Mucosa of rectum (tissue), 2 donors: ENCODE results near the gene BAHCC1.

Experiments used
- H3K27ac ChIP-seq, 2 donors: one replicate each; pipeline ENCODE4 v1.7.0; 2013; ENCODE audit warnings: inconsistent platforms in 2 of 2, low read depth in 2 of 2, low read length in 2 of 2
- H3K27me3 ChIP-seq, 2 donors: one replicate each; pipeline ENCODE4 v1.7.0; 2013; ENCODE audit warnings: low read length in 2 of 2; ENCODE audit not compliant: control insufficient read depth in 2 of 2, insufficient read depth in 2 of 2
- H3K36me3 ChIP-seq, 2 donors: one replicate each; pipeline ENCODE4 v1.7.0; 2013; ENCODE audit warnings: low read length in 2 of 2; ENCODE audit not compliant: control insufficient read depth in 2 of 2, insufficient read depth in 2 of 2
- H3K4me1 ChIP-seq, 2 donors: one replicate each; pipeline ENCODE4 v1.7.0; 2013; ENCODE audit warnings: low read length in 2 of 2, mild to moderate bottlenecking in 1 of 2; ENCODE audit not compliant: control insufficient read depth in 2 of 2, insufficient read depth in 2 of 2
- H3K4me3 ChIP-seq, 2 donors: one replicate each; pipeline ENCODE4 v1.7.0; 2013; ENCODE audit warnings: low read length in 2 of 2
- H3K9ac ChIP-seq, 2 donors: one replicate each; pipeline ENCODE4 v1.7.0; 2013; ENCODE audit warnings: low read length in 2 of 2, low read depth in 1 of 2, mild to moderate bottlenecking in 1 of 2
- H3K9me3 ChIP-seq, 2 donors: one replicate each; pipeline ENCODE4 v1.7.0; 2013; ENCODE audit warnings: low read length in 2 of 2; ENCODE audit not compliant: control insufficient read depth in 2 of 2
- donor health status: healthy.
- donor health status: Normal muscosa, but diverticular disease.

BAHCC1 gene

GRCh38 chr17:81443269-81443668, 48.0 kb downstream of the BAHCC1 start:
- H3K9me3 ChIP-seq: no peaks in the 10 kb centered on the region
- H3K4me1 ChIP-seq: peaks cover 0 to 4% of the 10 kb centered on the region in 2 donors
- no peak overlapping the region for H3K27ac ChIP-seq
- no peak overlapping the region for H3K9ac ChIP-seq
- H3K36me3 ChIP-seq: no peaks in the 10 kb centered on the region
- no peak overlapping the region for H3K4me3 ChIP-seq
- no peaks in the 10 kb centered on the region for H3K27me3 ChIP-seq

GRCh38 chr17:81444610-81445339, 49.5 kb downstream of the BAHCC1 start:
- Histone ChIP-seq H3K27me3 (no peaks in the 10 kb centered on the region), H3K27ac (no peak overlapping the region), H3K36me3 (no peaks in the 10 kb centered on the region), H3K4me1 (peaks cover 0 to 4% of the 10 kb centered on the region in 2 donors), H3K4me3 (no peak overlapping the region), H3K9ac (no peak overlapping the region), H3K9me3 (no peaks in the 10 kb centered on the region)

- H3K9me3 ChIP-seq: no peaks in the 10 kb centered on the region
- no peak overlapping the region for H3K9ac ChIP-seq
- no peaks in the 10 kb centered on the region for H3K27me3 ChIP-seq
- no peak overlapping the region for H3K4me3 ChIP-seq
- H3K27ac ChIP-seq: no peak overlapping the region
- peaks cover 0 to 4% of the 10 kb centered on the region in 2 donors for H3K4me1 ChIP-seq
- no peaks in the 10 kb centered on the region for H3K36me3 ChIP-seq
Measured at GRCh38 chr17:81445642-81446503, 50.6 kb downstream of the BAHCC1 start.

- H3K27me3 ChIP-seq: no peaks in the 10 kb centered on the region
- H3K27ac ChIP-seq: no peak overlapping the region
- no peaks in the 10 kb centered on the region for H3K4me1 ChIP-seq
- no peak overlapping the region for H3K9ac ChIP-seq
- no peaks in the 10 kb centered on the region for H3K9me3 ChIP-seq
- no peak overlapping the region for H3K4me3 ChIP-seq
- H3K36me3 ChIP-seq: no peaks in the 10 kb centered on the region
Measured at GRCh38 chr17:81447331-81447933, 52.2 kb downstream of the BAHCC1 start.

- Histone ChIP-seq H3K4me3 (no peak overlapping the region), H3K36me3 (no peaks in the 10 kb centered on the region), H3K27ac (no peak overlapping the region)
Measured at GRCh38 chr17:81448442-81448841, 53.2 kb downstream of the BAHCC1 start.

GRCh38 chr17:81448950-81449349, 53.7 kb downstream of the BAHCC1 start:
- H3K4me3 ChIP-seq: no peak overlapping the region
- no peak overlapping the region for H3K9ac ChIP-seq
- H3K9me3 ChIP-seq: no peaks in the 10 kb centered on the region
- H3K27ac ChIP-seq: no peak overlapping the region
- no peaks in the 10 kb centered on the region for H3K27me3 ChIP-seq
- H3K4me1 ChIP-seq: no peaks in the 10 kb centered on the region
- H3K36me3 ChIP-seq: no peaks in the 10 kb centered on the region

More at GRCh38 chr17:81448442-81448841, 53.2 kb downstream of the BAHCC1 start:
- Histone ChIP-seq H3K9ac (no peak overlapping the region), H3K9me3 (no peaks in the 10 kb centered on the region), H3K4me1 (no peaks in the 10 kb centered on the region), H3K27me3 (no peaks in the 10 kb centered on the region)

GRCh38 chr17:81449351-81449750, 54.1 kb downstream of the BAHCC1 start:
- Histone ChIP-seq H3K27ac (no peak overlapping the region), H3K9me3 (no peaks in the 10 kb centered on the region), H3K4me1 (no peaks in the 10 kb centered on the region), H3K36me3 (no peaks in the 10 kb centered on the region), H3K9ac (no peak overlapping the region), H3K4me3 (no peak overlapping the region), H3K27me3 (no peaks in the 10 kb centered on the region)

- H3K9ac ChIP-seq: no peak overlapping the region
- no peaks in the 10 kb centered on the region for H3K4me1 ChIP-seq
- H3K36me3 ChIP-seq: no peaks in the 10 kb centered on the region
- H3K27me3 ChIP-seq: no peaks in the 10 kb centered on the region
- no peak overlapping the region for H3K4me3 ChIP-seq
- no peaks in the 10 kb centered on the region for H3K9me3 ChIP-seq
- H3K27ac ChIP-seq: no peak overlapping the region
Measured at GRCh38 chr17:81451823-81452222, 56.6 kb downstream of the BAHCC1 start.

- no peaks in the 10 kb centered on the region for H3K27me3 ChIP-seq
- H3K27ac ChIP-seq: no peak overlapping the region
- no peaks in the 10 kb centered on the region for H3K4me1 ChIP-seq
- H3K36me3 ChIP-seq: no peaks in the 10 kb centered on the region
- H3K9me3 ChIP-seq: no peaks in the 10 kb centered on the region
- H3K9ac ChIP-seq: no peak overlapping the region
- H3K4me3 ChIP-seq: no peak overlapping the region
Measured at GRCh38 chr17:81452551-81452950, 57.3 kb downstream of the BAHCC1 start.

GRCh38 chr17:81453076-81453475, 57.8 kb downstream of the BAHCC1 start:
- Histone ChIP-seq H3K9ac (no peak overlapping the region), H3K4me3 (no peak overlapping the region), H3K9me3 (no peaks in the 10 kb centered on the region), H3K27me3 (no peaks in the 10 kb centered on the region), H3K36me3 (no peaks in the 10 kb centered on the region), H3K27ac (no peak overlapping the region), H3K4me1 (no peaks in the 10 kb centered on the region)
